Measurements from ENCODE around the gene ZNF625.

GRCh38 chr19:12194827-12195731 lies 38.5 kb upstream of the ZNF625 start:
- no peak for TF ChIP-seq REST (IDR thresholded peaks at IDR 0.05; ENCODE audit: low read depth)
- no peak for TF ChIP-seq USF1 (IDR thresholded peaks at IDR 0.05)
- no peak for TF ChIP-seq NFIC (IDR thresholded peaks at IDR 0.05)
- TF ChIP-seq TCF12 (IDR thresholded peaks at IDR 0.05; ENCODE audit: low read depth), result no peak
- no peak for TF ChIP-seq MAX (IDR thresholded peaks at IDR 0.05)
- TF ChIP-seq CREB1 (IDR thresholded peaks at IDR 0.05; ENCODE audit: low read depth), result no peak
- TF ChIP-seq CEBPB (IDR thresholded peaks at IDR 0.05), result no peak
- TF ChIP-seq RAD21 (IDR thresholded peaks at IDR 0.05; ENCODE audit: low read depth), result no peak
- TF ChIP-seq YY1 (IDR thresholded peaks at IDR 0.05; ENCODE audit: low read depth), result no peak
- no peak for TF ChIP-seq EGR1 (IDR thresholded peaks at IDR 0.05)
- TF ChIP-seq TAF1 (IDR thresholded peaks at IDR 0.05; ENCODE audit: low read depth), result no peak
- no peak for TF ChIP-seq EP300 (IDR thresholded peaks at IDR 0.05; ENCODE audit: borderline replicate concordance)
- no peak for TF ChIP-seq FOXM1 (IDR thresholded peaks at IDR 0.05; ENCODE audit: borderline replicate concordance, low read depth)

Data from Ishikawa (cell line).